NB4 (cell line): ENCODE data around the gene SLC19A1.

Experiments used
- MAX ChIP-seq: IDR thresholded peaks from 2 replicates; pipeline ENCODE4 v1.6.1; 2011; ENCODE audit warnings: low read depth, low read length
- POLR2A ChIP-seq: IDR thresholded peaks from 2 replicates; pipeline ENCODE4 v1.6.1; 2011; ENCODE audit warnings: mild to moderate bottlenecking; ENCODE audit not compliant: insufficient read length; ENCODE audit errors: extremely low read depth
- TF ChIP-seq, protein P1 (sequence below): IDR thresholded peaks from one replicate; pipeline ENCODE4 v1.5.1; 2012; ENCODE audit warnings: low read depth, low read length

GRCh38 chr21:45533361-45533845 lies 8.8 kb downstream of the SLC19A1 start:
- TF ChIP-seq POLR2A (no peak), MAX (no peak)
- TF ChIP-seq, protein P1, sequence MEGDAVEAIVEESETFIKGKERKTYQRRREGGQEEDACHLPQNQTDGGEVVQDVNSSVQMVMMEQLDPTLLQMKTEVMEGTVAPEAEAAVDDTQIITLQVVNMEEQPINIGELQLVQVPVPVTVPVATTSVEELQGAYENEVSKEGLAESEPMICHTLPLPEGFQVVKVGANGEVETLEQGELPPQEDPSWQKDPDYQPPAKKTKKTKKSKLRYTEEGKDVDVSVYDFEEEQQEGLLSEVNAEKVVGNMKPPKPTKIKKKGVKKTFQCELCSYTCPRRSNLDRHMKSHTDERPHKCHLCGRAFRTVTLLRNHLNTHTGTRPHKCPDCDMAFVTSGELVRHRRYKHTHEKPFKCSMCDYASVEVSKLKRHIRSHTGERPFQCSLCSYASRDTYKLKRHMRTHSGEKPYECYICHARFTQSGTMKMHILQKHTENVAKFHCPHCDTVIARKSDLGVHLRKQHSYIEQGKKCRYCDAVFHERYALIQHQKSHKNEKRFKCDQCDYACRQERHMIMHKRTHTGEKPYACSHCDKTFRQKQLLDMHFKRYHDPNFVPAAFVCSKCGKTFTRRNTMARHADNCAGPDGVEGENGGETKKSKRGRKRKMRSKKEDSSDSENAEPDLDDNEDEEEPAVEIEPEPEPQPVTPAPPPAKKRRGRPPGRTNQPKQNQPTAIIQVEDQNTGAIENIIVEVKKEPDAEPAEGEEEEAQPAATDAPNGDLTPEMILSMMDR: no peak
